ENCODE measurements around the gene ACTR3C.
"Not testable (repeated sequence)": the region's sequence is repeated elsewhere in the genome, so short reads cannot be mapped to it uniquely, and the experiment has no call there.

Gene ACTR3C

GRCh38 chr7:150334108-150334507, 10.8 kb upstream of the ACTR3C start:
- no peak for DNase-seq

GRCh38 chr7:150333659-150334058, 10.3 kb upstream of the ACTR3C start:
- DNase-seq, result no peak

DNA sequence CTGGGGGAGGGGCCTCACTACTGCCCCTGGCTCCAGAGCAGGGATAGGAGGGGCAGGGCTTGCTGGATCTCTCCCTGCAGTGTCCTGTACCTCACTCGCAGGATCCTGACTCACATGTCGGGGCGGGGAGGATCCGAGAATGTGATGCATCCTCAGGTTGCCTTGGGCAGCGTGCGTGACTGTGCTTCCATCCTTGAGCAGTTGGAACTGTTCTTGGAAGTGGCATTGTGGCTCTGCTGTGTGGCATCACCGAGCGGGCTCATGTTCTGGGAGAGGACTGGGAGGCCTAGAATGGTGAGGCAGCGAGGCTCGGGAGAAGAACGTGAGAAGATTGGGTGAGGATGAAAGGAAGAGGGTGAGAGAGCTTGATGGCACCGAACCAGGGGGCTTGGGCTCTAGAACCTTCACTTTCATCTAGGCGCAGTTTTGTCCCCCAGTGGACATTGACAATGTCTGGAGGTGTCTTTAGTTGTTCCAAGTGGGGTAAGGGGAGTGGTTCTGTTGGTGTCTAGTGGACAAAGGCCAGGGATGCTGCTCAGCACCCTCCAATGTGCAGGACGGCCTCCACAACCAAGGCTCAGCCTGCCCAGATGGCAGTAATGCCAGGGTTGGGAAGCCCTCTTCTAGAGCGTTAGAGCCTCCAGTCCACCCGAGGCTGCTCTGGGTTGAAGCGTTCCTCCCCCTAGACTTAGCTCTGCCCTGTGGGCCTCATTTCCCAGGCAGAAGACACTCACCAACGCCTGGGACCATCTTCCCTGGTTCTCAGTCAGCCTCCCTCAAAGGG, 9.7 kb upstream of the ACTR3C start:
- DNase-seq, result no peak

- no peak for DNase-seq
These were observed 7.0 kb upstream of the ACTR3C start for GRCh38 chr7:150330211-150330885.

GRCh38 chr7:150329331-150330120, 6.2 kb upstream of the ACTR3C start:
- no peak for DNase-seq

- DNase-seq, result no peak
These were observed 4.0 kb upstream of the ACTR3C start for GRCh38 chr7:150327308-150327707.

DNA sequence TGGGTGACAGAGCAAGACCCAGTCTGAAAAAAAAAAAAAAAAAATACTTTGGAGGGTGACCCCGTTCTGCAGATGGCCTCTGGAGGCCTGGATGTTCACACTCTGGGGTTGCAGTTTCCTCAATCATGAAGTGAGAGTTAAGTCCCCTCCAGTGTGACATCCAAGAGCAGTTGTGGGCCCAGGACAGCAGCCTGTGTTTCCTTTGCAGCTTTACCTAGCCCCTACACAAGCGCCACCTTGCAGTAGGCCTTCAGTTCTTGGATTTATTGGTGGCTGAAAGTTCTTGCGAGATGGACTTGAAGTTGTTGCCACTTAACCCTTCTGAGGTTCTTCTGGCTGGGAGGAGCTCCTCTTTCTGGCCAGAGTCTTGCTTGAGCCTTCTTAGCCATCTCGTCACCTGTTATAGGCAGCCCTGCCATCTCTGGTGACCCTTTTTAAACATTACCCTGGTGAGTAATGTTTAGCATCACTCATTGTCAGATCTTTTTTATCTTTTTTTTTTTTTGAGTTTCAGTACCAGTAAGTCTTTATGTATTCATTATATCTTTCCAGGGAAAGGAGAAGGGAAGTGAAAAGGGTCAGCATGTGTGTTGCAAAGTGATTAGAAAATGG, 3.4 kb upstream of the ACTR3C start:
- no peak for DNase-seq

DNA sequence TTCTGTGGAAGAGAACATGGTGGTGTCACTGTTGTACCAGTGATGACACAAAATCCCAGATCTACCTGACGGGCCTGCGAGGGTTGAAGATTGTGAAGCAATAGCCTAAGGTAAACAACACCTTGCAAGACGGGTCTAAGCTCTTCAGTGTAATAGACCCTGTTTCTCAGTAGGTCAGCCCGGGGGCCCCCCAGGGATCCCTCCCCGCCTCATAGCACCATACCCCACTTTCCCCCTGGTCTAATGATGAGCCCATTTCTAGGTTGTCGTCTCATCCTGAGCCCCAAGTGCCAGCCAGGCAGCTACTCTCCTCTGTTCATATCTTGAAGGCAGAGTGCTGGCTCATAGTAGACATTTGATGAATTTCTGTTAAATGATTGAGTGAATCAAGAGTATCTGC, 2.6 kb upstream of the ACTR3C start:
- no peak for DNase-seq

DNA sequence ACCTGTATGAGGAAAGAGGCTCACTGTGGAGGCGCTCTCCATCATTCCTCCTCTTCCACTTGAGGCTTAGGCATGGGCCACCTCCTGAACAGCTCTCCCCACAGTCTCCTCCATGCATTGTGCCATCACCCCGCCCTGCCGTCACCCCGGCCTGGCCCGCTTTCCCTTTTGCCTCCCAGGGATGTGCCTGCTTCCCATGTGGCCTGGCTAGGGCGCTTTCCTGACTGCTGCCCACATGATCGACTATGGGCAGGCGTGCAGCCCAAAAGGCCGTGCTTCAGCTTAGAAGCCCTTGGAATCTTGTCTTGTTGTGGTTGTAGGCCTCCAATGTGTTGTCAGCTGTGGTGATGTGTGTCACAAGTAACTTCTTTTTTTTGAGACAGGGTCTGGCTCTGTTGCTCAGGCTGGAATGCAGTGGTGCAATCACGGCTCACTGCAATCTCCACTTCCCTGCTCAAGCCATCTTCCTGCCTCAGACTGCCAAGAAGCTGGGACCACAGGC, 1.8 kb upstream of the ACTR3C start:
- DNase-seq, result peak in 1 of 2 donors; percentile 34

DNA sequence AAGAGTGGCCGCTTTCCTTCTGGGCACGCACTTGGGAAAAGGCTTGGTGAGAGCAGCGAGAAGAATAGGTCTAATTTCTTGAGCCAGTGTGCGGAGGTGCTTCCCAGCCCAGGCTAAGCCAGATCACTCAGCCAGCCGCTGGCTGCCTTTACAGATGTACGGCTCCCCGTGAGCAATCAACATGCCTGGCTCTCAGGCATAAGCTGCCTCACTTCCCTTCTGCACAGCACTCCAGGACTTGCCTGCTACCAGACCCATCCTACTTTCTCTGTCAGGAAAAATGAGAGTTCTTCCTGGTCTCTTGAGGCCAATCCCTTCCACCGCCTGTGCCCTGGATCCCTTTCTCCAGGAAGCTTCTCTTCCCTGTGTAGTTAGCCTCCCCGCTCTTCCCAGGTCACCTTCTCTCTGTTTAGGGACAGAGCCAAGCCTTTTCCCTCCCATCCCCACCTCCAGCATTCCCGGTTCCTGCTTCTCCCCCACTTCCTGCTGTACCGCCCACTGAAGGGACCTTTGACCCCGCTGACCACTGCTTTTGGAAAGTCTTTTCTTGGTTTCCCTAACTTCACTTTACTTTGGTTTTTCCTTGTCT, 1.1 kb upstream of the ACTR3C start:
- no peak for DNase-seq

DNA sequence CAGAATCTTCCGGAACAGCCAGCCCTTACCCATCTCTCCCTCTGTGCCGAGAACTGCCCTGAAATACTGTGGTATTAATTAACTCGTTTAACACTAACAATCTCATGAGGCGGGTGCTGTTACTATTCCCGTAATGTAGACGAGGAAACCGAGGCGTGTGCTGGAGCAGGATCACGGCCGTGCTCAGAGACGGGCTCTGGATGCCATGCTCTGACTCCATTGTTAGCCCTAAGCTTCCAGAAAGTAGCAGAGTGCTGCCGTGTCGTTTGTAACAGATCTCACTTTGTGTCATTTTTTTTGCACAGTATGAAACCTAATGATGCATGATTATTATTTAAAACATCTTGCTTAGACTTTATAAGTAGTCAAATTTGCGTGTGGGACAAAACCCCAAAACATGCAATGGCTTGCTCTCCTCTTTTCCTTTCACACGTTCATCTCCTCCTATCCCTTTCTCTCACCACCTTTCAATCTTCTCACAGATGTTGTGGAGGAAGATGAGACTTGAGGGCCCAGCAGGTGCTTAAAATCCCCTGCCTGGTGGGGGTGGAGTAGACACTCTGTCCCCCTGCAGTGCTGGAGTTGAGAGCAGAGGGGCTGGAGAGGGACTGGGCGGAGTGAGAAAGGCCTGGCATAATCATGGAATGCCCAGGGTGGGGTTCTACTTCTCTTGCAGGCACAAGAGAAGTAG, 482 bp upstream of the ACTR3C start:
- DNase-seq, result peak in 1 of 2 donors; percentile 5

GRCh38 chr7:150322114-150322832, 1.1 kb downstream of the ACTR3C start:
- peak; percentile 49 to 80 for DNase-seq

GRCh38 chr7:150321788-150322113, 1.6 kb downstream of the ACTR3C start:
- DNase-seq, result no peak

DNA sequence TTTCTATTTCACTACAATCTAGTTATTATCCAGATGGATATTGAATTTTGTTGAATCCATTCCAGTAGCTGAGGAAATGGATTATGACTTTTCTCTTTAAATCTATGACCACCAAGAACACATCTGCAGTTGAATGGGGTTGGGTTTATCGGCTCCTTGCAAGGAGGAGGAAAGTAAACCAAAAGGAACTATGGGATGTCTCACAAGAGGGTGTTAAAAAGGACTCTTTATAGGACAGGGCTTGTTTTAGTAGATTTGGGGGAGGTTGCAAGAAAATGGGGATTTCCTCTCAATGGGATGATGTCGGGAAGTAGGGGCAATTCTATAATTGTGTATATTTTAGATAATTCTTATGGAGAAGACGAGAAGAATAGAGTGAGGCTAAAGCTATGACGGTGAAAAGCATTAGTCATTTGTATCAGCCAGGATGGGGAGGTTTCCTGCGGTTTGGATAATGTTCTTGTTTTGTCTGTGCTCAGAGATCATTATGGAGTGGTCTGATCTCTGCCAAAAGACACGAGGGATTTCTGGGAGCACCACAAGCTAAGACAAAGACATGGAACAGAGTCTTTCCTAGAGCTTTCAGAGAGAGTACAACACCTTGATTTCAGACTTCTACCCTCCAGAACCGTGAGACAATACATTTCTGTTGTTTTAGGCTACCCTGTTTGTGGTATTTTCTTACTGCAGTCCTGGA, 5.4 kb downstream of the ACTR3C start:
- no peak for DNase-seq

GRCh38 chr7:150316987-150317386, 6.4 kb downstream of the ACTR3C start:
- not testable (repeated sequence) for DNase-seq

- no peak for DNase-seq
These were observed 8.6 kb downstream of the ACTR3C start for GRCh38 chr7:150314639-150315239.

- DNase-seq, result no peak
These were observed 9.5 kb downstream of the ACTR3C start for GRCh38 chr7:150313870-150314269.

- DNase-seq, result no peak
These were observed 10.0 kb downstream of the ACTR3C start for GRCh38 chr7:150313367-150313809.

GRCh38 chr7:150312649-150313366, 10.5 kb downstream of the ACTR3C start:
- not testable (repeated sequence) for DNase-seq

- no peak for DNase-seq
These were observed 11.6 kb downstream of the ACTR3C start for GRCh38 chr7:150311711-150312110.

All from CD4-positive, alpha-beta T cell treated with Interleukin-4 for 1 hour (primary cell).